Smooth muscle cell of the brain vasculature (primary cell): ENCODE results near the gene CXCL16.

Source experiments
- DNase-seq: peaks from one replicate; pipeline ENCODE4 v3.0.0-alpha.2; 2012; ENCODE audit warnings: low read depth, low spot score

CXCL16 gene

GRCh38 chr17:4751932-4752331 is 12.2 kb upstream of the CXCL16 start:
- DNase-seq: no peak

- DNase-seq: no peak
Measured at GRCh38 chr17:4750606-4751005, 10.9 kb upstream of the CXCL16 start.

- no peak for DNase-seq
Measured at GRCh38 chr17:4748686-4749085, 9.0 kb upstream of the CXCL16 start.

- DNase-seq: no peak
Measured at GRCh38 chr17:4747847-4748246, 8.1 kb upstream of the CXCL16 start.

GRCh38 chr17:4744999-4745969 is 5.6 kb upstream of the CXCL16 start:
- DNase-seq: no peak

- no peak for DNase-seq
Measured at GRCh38 chr17:4743898-4744297, 4.2 kb upstream of the CXCL16 start.

GRCh38 chr17:4743216-4743615 is 3.5 kb upstream of the CXCL16 start:
- no peak for DNase-seq

GRCh38 chr17:4742629-4743028 is 2.9 kb upstream of the CXCL16 start:
- no peak for DNase-seq

- no peak for DNase-seq
Measured at GRCh38 chr17:4742133-4742532, 2.4 kb upstream of the CXCL16 start.

- no peak for DNase-seq
Measured at GRCh38 chr17:4741544-4741943, 1.8 kb upstream of the CXCL16 start.

- no peak for DNase-seq
Measured at GRCh38 chr17:4740584-4740983, 856 bp upstream of the CXCL16 start.

GRCh38 chr17:4740025-4740351 is 260 bp upstream of the CXCL16 start:
- no peak for DNase-seq

GRCh38 chr17:4738136-4739121 is 1.3 kb downstream of the CXCL16 start:
- DNase-seq: no peak

GRCh38 chr17:4735876-4736651 is 3.7 kb downstream of the CXCL16 start:
- DNase-seq: no peak

GRCh38 chr17:4734857-4735475 is 4.8 kb downstream of the CXCL16 start:
- DNase-seq: no peak

- no peak for DNase-seq
Measured at GRCh38 chr17:4733073-4733531, 6.6 kb downstream of the CXCL16 start.

GRCh38 chr17:4728124-4728523 is 11.6 kb downstream of the CXCL16 start:
- no peak for DNase-seq

GRCh38 chr17:4725646-4726310 is 13.9 kb downstream of the CXCL16 start:
- no peak for DNase-seq

- DNase-seq: no peak
Measured at GRCh38 chr17:4724650-4725049, 15.1 kb downstream of the CXCL16 start.

- no peak for DNase-seq
Measured at GRCh38 chr17:4722678-4723240, 17.0 kb downstream of the CXCL16 start.
